Activated effector memory CD4-positive, alpha-beta T cell treated with anti-CD3 and anti-CD28 coated beads, Interleukin-2, amount 50 U/mL, for 16 hours (primary cell): Measurements from ENCODE around the gene CYP26A1.

Source experiments
- DNase-seq: peaks from one replicate; pipeline ENCODE4 v3.0.0-alpha.2; 2020

The CYP26A1 gene

DNA sequence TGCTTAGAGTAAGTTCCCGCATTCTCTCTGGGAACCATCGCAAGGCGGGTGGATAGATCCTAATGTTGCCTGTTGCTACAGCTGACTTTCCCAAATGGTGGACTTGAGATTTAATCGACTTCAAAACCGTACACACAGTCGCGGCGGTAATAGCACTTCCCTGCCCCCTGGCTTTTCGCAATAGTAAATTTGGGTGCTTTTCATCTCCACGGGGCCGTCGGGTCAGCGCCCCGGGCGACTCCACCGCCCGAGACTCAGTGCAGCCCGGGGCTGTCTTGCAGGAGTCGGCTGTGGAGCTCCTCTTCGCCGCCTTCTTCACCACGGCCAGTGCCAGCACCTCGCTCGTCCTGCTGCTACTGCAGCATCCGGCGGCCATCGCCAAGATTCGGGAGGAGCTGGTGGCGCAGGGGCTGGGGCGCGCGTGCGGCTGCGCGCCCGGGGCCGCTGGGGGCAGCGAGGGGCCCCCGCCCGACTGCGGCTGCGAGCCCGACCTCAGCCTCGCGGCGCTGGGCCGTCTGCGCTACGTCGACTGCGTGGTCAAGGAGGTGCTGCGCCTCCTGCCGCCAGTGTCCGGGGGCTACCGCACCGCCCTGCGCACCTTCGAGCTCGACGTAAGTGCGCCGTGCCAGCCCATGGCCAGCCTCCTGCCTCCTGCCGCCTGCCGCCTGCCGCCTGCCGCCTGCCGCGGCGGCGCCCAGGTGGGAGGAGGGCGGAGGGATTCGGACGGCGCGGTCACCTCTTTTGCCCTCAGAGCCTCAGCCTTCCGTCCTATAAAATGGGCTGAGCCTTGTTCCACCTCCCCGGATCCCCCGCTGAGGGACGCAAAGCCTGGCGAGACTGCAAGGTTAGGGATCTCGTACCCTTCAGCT lies 7.8 kb upstream of the CYP26A1 start:
- no peak for DNase-seq

DNA sequence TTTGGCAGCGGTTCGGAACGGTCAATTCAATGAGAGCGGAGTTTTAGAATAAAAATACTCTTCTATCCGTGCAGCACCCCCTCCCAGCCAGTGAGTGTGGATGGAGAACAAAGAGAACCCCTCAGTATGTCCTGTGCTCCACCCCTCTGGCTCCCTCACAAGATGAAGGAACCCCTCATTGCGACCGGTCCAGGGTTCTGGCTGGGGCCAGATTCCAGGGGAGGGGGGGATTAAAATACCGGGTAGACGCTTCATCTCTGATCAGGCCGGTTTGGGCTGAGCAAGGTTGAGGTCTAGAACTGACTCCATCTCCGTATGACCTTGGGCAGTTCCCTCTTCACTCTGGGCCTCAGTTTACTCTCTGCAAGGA lies 7.2 kb upstream of the CYP26A1 start:
- no peak for DNase-seq

GRCh38 chr10:93067443-93068365 lies 6.0 kb upstream of the CYP26A1 start:
- no peak for DNase-seq

GRCh38 chr10:93068411-93069244 lies 5.1 kb upstream of the CYP26A1 start:
- no peak for DNase-seq

DNA sequence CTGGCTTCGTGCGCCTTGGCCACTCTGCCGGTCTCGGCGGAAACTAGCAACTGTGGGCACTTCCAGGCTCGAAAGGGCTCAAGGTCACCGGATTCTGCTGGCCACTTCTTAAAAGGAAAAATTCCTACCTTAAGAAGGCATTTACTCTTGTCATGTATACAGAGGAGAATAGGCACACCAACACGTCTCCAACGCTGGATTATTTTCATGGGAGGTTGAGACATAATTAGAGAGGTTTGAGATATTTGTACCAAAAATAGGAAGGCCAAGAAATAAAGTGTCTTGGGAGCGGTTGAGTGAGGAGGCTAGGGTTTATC lies 4.5 kb upstream of the CYP26A1 start:
- no peak for DNase-seq

GRCh38 chr10:93070378-93071176 lies 3.1 kb upstream of the CYP26A1 start:
- DNase-seq: no peak

GRCh38 chr10:93071177-93071472 lies 2.6 kb upstream of the CYP26A1 start:
- no peak for DNase-seq

DNA sequence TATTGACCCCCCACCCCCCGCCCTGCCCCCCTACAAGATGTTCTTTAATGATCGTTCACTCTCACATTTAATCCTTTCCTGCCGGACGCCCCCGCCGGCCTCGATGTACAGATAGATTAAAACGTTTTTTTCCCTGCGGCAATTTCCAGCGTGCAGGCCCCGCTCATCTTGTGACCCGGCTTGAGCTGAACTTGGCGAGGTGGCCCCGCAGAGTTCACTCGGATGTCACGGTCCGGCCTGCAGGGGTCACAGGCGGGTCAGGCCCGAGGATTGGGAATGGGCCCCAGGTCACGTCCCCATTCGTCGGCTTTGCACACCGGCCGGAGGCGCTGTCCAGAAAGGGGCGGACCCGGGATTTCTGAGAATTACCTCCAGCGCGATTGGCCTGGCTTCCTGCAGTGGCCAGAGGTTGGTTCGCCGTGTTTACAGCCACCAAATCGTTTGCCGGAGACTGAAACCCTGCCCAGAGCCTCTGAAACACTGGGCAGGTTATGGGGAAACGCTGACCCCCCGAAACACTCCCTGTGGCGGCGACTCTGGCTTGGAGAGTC lies 1.9 kb upstream of the CYP26A1 start:
- no peak for DNase-seq

DNA sequence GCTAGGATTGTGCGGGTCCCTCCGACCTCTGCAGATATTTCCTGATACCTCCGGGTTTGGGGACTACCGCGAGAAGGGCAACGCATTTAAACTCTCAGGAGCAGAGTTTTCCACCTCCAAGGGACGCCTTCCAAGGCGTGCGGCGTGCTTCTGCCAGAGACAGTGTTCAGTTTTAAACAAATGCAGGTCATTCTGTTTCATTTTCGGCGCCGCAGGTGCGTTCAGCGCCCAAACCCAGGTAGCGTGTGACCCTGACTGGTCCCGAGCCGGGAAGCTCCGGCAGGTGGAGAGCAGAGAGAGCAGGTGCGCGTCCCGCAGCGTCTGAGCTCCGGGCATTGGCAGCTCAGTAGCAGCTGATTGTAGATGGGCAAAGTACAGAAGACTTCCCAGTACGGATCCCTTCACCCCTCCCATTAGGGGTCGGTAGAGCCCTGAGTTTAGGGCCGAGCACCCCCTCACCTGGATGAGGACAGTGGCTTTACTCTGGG lies 1.4 kb upstream of the CYP26A1 start:
- DNase-seq: no peak

DNA sequence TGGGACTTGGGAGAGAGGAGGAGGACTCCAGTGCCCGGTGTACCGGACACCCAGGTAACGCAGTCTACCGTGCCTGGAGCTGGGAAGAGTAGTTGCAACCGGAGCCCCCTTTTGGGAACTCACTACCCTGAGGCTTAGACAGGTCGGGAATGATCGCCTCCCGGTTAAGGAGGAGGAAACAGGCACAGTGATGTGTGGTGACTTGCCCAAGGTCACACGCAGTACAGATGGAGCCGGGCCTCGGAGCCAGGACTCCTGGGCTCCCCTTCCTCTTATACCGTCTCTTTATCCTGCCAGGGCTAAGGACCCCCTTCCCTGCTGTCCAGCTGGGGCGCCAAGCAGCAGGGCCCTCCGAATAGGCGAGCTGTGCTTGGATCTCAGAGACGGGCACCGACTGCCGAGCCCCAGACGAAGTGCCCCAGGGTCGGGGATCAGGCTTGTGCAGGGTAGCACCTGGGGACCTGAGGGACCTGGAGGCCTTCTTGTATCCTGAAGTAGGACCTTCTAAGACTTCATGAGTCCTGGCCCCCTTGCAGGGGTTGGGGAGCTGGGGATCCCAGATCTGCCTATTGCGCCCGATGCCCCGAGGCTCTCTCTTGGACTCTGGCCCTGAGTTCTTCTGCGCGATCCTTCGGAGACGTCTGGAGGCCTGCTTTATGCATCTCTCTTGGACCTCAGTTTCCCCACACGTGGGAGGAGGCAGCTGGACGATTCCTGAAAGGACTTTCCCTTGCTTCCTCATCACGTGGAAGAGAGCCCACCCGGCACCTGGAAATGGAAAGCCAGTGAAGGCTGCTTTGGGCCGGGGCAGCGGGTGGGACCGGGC lies 767 bp upstream of the CYP26A1 start:
- no peak for DNase-seq

GRCh38 chr10:93074147-93074596 lies 479 bp downstream of the CYP26A1 start:
- no peak for DNase-seq

- no peak for DNase-seq
Observed at GRCh38 chr10:93074597-93075368, 1.1 kb downstream of the CYP26A1 start.

DNA sequence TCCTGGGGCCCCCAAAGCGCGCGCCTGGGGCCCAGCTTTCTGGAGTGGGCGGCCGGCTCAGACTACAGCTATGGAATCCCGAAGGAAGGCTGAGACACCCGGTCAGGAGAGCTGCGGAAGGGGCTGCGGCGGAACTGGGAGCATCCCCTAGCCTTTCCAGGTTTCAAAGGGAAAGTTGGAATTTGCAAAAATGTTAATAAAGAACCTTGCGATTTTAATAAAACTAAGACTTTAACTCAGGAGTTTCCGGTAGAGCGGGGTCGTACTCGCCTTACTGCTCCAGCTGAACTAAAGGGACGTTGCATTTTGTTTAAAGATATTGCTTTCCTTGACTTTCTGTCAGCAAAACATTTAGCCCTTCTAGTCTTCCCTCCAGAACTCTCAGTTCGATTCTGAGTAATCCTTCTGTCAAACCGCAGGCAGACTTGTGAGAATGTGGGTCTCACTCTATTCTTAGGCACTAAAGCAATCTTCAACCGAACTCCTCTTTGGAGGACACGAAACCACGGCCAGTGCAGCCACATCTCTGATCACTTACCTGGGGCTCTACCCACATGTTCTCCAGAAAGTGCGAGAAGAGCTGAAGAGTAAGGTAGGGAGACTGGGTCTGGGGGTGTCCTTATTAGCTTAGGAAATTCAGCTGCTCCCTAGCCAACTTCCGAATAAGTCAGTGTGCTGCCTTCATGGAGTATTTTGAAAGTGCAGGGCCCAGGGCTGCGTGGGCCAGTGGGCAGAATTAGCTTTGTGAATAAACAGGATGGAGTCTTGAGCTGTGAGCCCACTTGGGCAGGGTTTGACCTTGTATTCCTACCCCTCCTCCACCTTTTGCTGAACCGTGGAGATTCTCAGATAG lies 1.9 kb downstream of the CYP26A1 start:
- DNase-seq: no peak

DNA sequence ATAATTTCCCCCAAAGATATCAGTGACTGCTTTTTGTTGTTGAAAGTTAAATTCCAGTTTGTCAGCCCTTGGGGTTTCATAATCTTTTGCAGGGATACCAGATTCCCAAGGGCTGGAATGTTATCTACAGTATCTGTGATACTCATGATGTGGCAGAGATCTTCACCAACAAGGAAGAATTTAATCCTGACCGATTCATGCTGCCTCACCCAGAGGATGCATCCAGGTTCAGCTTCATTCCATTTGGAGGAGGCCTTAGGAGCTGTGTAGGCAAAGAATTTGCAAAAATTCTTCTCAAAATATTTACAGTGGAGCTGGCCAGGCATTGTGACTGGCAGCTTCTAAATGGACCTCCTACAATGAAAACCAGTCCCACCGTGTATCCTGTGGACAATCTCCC lies 3.2 kb downstream of the CYP26A1 start:
- DNase-seq: no peak

GRCh38 chr10:93077860-93078337 lies 4.2 kb downstream of the CYP26A1 start:
- DNase-seq: no peak

- DNase-seq: no peak
Observed at GRCh38 chr10:93079663-93080349, 6.1 kb downstream of the CYP26A1 start.

DNA sequence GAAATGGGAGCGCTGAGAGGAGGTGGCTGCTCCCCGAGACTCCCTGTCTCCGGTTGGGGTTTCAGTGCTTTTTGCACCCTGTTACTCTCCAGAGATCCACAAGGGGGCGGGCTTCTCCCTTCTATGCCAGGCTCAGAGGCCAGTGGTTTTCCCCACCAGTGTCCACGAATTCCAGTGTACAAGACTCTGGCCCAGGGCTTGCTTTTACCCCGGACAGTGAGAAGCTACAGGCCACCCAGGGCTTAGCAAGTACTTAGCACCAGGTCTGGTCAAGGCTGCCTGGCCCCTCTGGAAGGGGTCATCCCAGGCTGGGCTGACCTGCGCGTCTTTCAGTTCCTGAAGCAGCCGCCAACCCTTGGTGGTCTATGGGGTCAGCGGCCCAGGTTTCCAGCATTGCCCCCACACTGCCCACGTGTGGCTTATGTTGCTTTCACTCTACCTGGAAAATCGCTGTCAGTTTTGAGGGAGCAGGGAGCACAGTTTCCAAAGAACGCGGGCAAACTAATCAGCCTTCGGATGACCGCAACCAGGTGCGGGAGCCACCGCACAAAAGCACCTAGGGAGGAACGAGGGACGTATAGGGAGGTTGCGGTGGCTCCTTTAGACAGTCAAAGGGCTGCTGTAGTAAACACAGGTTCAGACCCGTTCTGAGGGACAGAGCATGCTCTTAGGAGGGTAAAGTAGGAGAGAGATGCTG lies 6.8 kb downstream of the CYP26A1 start:
- peak; percentile 82 for DNase-seq

- DNase-seq: peak; percentile 51
Observed at GRCh38 chr10:93081318-93081717, 7.6 kb downstream of the CYP26A1 start.
